Small intestine (tissue), 7 donors: ENCODE data around the gene PANK2. TPM values are rescaled to one million over a fixed set of nuclear protein-coding genes. Genes with fewer than 3 reads are reported as not detected.

Source experiments
- DNase-seq, 2 donors: peaks; one replicate each; pipeline versions ENCODE4 v3.0.0 to v3.0.0-alpha.2; 2013
- FAIRE-seq: peaks from 2 replicates; lab custom pipeline; 2012; peaks lifted over from hg19 to GRCh38; lab: Jason Lieb, UNC
- H3K27ac ChIP-seq, 3 donors: one replicate each; pipeline ENCODE4 v1.5.1; 2013; ENCODE audit warnings: low read length in 2 of 3, mild to moderate bottlenecking in 2 of 3, control low read depth in 1 of 3, inconsistent platforms in 1 of 3, low read depth in 1 of 3, moderate library complexity in 1 of 3
- H3K27me3 ChIP-seq, 3 donors: one replicate each; pipeline ENCODE4 v1.6.1; 2013; ENCODE audit warnings: low read length in 3 of 3, inconsistent platforms in 1 of 3; ENCODE audit not compliant: control insufficient read depth in 3 of 3, insufficient read depth in 3 of 3
- H3K36me3 ChIP-seq, 3 donors: one replicate each; pipeline ENCODE4 v1.6.1; 2013; ENCODE audit warnings: low read length in 3 of 3, inconsistent platforms in 1 of 3, low read depth in 1 of 3, mild to moderate bottlenecking in 1 of 3, moderate library complexity in 1 of 3; ENCODE audit not compliant: control insufficient read depth in 3 of 3, insufficient read depth in 2 of 3
- H3K4me1 ChIP-seq, 3 donors: one replicate each; pipeline ENCODE4 v1.6.1; 2013; ENCODE audit warnings: low read length in 2 of 3, inconsistent platforms in 1 of 3, low read depth in 1 of 3, mild to moderate bottlenecking in 1 of 3, moderate library complexity in 1 of 3; ENCODE audit not compliant: control insufficient read depth in 3 of 3, insufficient read depth in 2 of 3
- H3K4me3 ChIP-seq, 3 donors: one replicate each; pipeline ENCODE4 v1.5.1; 2013; ENCODE audit warnings: low read length in 3 of 3, control low read depth in 1 of 3, inconsistent platforms in 1 of 3, low read depth in 1 of 3, mild to moderate bottlenecking in 1 of 3, moderate library complexity in 1 of 3
- H3K9me3 ChIP-seq, 2 donors: one replicate each; pipeline ENCODE4 v1.6.1; 2013; ENCODE audit warnings: low read depth in 1 of 2, low read length in 1 of 2; ENCODE audit not compliant: control insufficient read depth in 2 of 2, insufficient read depth in 1 of 2
- WGBS, 3 donors: extraction: QIAGEN DNeasy Blood & Tissue Kit; methylation state at CpG; one replicate each; pipeline ENCODE4 v1.1.7; 2013; 5-methylcytosine and 5-hydroxymethylcytosine counted together
- polyA plus RNA-seq, 4 donors: library from polyadenylated mRNA; stranded (reverse) in 3 of 4; unstranded in 1 of 4; fragments of 200-250 nt in 3 of 4; fragments of 120-200 nt in 1 of 4; gene quantifications; one replicate each; pipeline versions ENCODE4 v1.2.1 to v1.2.3, GENCODE V29; 2013
- donor health status: healthy with polysubstance abuse.
- donor health status: control.
- donor health status: control.
- donor health status: Bipolar disorder and iron deficiency.
- donor health status: healthy.

The PANK2 gene
- polyA plus RNA-seq, 4 donors = 18.9 to 35.1 (median 22.9) TPM

- no peak for FAIRE-seq
- H3K4me1 ChIP-seq = peaks cover 0 to 2% (median 0%) of the 10 kb centered on the region in 3 donors
Measured at GRCh38 chr20:3922223-3922982, 33.2 kb downstream of the PANK2 start.

DNA sequence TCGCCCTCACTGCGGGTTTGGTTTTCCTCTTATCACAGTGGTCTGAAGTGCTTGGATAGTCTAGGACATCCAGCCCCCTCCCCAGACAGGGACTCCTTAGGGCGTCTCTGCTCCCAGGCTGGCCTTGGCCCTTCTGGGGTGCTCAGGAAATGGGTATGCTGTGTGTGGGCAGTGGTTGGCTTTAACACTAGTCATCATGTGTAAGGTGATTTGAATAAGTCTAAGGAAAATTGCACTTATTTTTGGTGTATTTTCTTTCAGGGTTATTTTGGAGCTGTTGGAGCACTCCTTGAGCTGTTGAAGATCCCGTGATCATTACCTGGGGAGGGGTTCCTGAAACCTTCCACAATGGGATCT, 33.8 kb downstream of the PANK2 start:
- 44 to 77% (median 65%) methylated on average over 4 of the region's 4 CpGs for WGBS, 3 donors
- H3K27ac ChIP-seq = no peak overlapping the region
- peaks cover 0 to 2% (median 0%) of the 10 kb centered on the region in 3 donors for H3K4me1 ChIP-seq
- peaks cover 14 to 56% (median 18%) of the 10 kb centered on the region in 3 donors for H3K36me3 ChIP-seq
- DNase-seq (no peak), FAIRE-seq (no peak)
- no peaks in the 10 kb centered on the region for H3K27me3 ChIP-seq
- H3K9me3 ChIP-seq = no peaks in the 10 kb centered on the region
- no peak overlapping the region for H3K4me3 ChIP-seq

More at GRCh38 chr20:3922223-3922982, 33.2 kb downstream of the PANK2 start:
- 21 to 68% (median 45%) methylated on average over 13 of the region's 13 CpGs for WGBS, 3 donors
- Histone ChIP-seq H3K4me3 (no peak overlapping the region), H3K27me3 (no peaks in the 10 kb centered on the region), H3K27ac (no peak overlapping the region), H3K36me3 (peaks cover 14 to 56% (median 19%) of the 10 kb centered on the region in 3 donors), H3K9me3 (no peaks in the 10 kb centered on the region)
- DNase-seq = peak; percentile 20 to 57

GRCh38 chr20:3923818-3924217, 34.6 kb downstream of the PANK2 start:
- WGBS, 3 donors = 87 to 93% (median 92%) methylated on average over 2 of the region's 2 CpGs
- Histone ChIP-seq H3K4me3 (no peak overlapping the region), H3K36me3 (peaks cover 14 to 53% (median 15%) of the 10 kb centered on the region in 3 donors), H3K27me3 (no peaks in the 10 kb centered on the region), H3K27ac (no peak overlapping the region), H3K4me1 (peaks cover 0 to 2% (median 0%) of the 10 kb centered on the region in 3 donors), H3K9me3 (no peaks in the 10 kb centered on the region)
- DNase-seq (no peak), FAIRE-seq (no peak)

- H3K27me3 ChIP-seq = no peaks in the 10 kb centered on the region
- no peak for FAIRE-seq
- H3K36me3 ChIP-seq = peaks cover 14 to 51% (median 15%) of the 10 kb centered on the region in 3 donors
- H3K9me3 ChIP-seq = no peaks in the 10 kb centered on the region
- H3K4me3 ChIP-seq = no peak overlapping the region
- DNase-seq = no peak
- H3K4me1 ChIP-seq = peaks cover 0 to 2% (median 0%) of the 10 kb centered on the region in 3 donors
- WGBS, 3 donors = 72 to 81% (median 73%) methylated on average over 13 of the region's 13 CpGs
- H3K27ac ChIP-seq = no peak overlapping the region
Measured at GRCh38 chr20:3924304-3925112, 35.3 kb downstream of the PANK2 start.

GRCh38 chr20:3925113-3925695, 36.0 kb downstream of the PANK2 start:
- no peaks in the 10 kb centered on the region for H3K27me3 ChIP-seq
- H3K36me3 ChIP-seq = peaks cover 14 to 49% (median 15%) of the 10 kb centered on the region in 3 donors
- WGBS, 3 donors = 94 to 95% (median 94%) methylated on average over 10 to 11 of the region's 11 CpGs
- FAIRE-seq = no peak
- DNase-seq = no peak
- peaks cover 0 to 2% (median 0%) of the 10 kb centered on the region in 3 donors for H3K4me1 ChIP-seq
- no peak overlapping the region for H3K27ac ChIP-seq
- no peak overlapping the region for H3K4me3 ChIP-seq
- H3K9me3 ChIP-seq = no peaks in the 10 kb centered on the region

- Histone ChIP-seq H3K4me3 (no peak overlapping the region), H3K27ac (no peak overlapping the region), H3K36me3 (peaks cover 14 to 42% (median 15%) of the 10 kb centered on the region in 3 donors), H3K27me3 (no peaks in the 10 kb centered on the region), H3K9me3 (no peaks in the 10 kb centered on the region), H3K4me1 (peaks cover 0 to 2% (median 0%) of the 10 kb centered on the region in 3 donors)
- DNase-seq = no peak
- FAIRE-seq = no peak
- WGBS, 3 donors = 74 to 77% (median 75%) methylated on average over 9 of the region's 9 CpGs
Measured at GRCh38 chr20:3925899-3926638, 36.9 kb downstream of the PANK2 start.

DNA sequence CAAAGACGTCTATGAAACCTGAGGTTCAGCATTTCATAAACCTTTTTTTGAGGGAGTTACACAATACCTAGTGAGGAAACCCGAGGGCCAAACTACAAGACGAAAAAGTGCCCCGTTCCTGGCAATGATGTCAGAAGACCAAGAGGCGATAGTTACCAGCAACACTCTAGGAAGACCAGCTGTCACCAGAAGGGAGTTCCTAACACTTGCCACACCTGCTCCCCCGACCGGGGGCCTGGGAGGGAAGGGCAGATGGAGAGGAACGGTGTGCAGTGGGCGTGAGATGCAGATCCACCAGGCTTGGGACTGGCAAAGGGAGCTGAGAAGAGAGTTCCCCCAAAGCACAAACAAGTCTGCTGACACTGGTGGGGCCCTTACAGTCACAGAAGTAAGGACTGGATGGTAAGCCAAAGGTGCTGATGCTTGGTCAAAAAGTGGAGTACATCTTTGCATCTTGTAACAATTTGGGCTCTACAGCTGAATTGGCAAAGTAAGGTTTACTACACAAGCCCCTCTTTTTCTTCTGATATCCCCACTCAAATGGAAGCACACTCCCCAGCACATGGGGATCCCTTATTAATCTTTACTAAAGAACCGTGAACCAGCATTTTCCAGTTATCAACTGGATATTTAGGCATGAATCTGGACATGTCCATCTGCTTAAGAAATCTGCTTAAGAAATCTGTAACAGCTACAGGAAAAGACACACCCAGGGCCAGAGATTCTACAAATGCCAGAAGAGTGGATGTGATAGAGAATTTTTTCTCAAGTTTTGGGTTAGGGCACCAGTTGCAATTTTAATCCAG, 38.5 kb downstream of the PANK2 start:
- Histone ChIP-seq H3K4me1 (peaks cover 0 to 11% (median 6%) of the 10 kb centered on the region in 3 donors), H3K4me3 (no peak overlapping the region), H3K36me3 (peaks cover 9 to 30% (median 11%) of the 10 kb centered on the region in 3 donors), H3K27ac (no peak overlapping the region), H3K9me3 (no peaks in the 10 kb centered on the region), H3K27me3 (no peaks in the 10 kb centered on the region)
- WGBS, 3 donors = 31 to 41% (median 39%) methylated on average over 10 of the region's 10 CpGs
- FAIRE-seq (no peak), DNase-seq (peak in 1 of 2 donors; percentile 23)
